HL-60 (cell line): ENCODE data around the gene COMMD10.

Experiments
- DNase-seq, 2 experiments: peaks; one replicate each; pipeline ENCODE4 v3.0.0-alpha.2; 2010 to 2020; ENCODE audit warnings: low read depth in 1 of 2, low spot score in 1 of 2
- H3K27ac ChIP-seq: fragments of 250-450 bp; sonication (Bioruptor Pico); replicated peaks from 2 replicates; pipeline ENCODE4 v1.5.1; 2020; ENCODE audit warnings: mild to moderate bottlenecking, moderate library complexity
- H3K27me3 ChIP-seq: fragments of 250-450 bp; sonication (Bioruptor Pico); 2 replicates; pipeline ENCODE4 v1.5.1; 2021; ENCODE audit warnings: mild to moderate bottlenecking, moderate library complexity; ENCODE audit not compliant: insufficient read depth, poor library complexity, severe bottlenecking
- H3K4me3 ChIP-seq: replicated peaks from 2 replicates; pipeline ENCODE4 v1.5.1; 2011; ENCODE audit warnings: mild to moderate bottlenecking, control low read depth, low read length; ENCODE audit not compliant: insufficient read depth
- GABPA ChIP-seq: IDR thresholded peaks from 2 replicates; pipeline ENCODE4 v1.6.1; 2012; ENCODE audit warnings: low read depth
- POLR2AphosphoS5 ChIP-seq: IDR thresholded peaks from 2 replicates; pipeline ENCODE4 v1.6.1; 2012; ENCODE audit warnings: low read depth
- SPI1 ChIP-seq: IDR thresholded peaks from 2 replicates; pipeline ENCODE4 v1.6.1; 2012; ENCODE audit warnings: low read depth, mild to moderate bottlenecking, borderline replicate concordance
- TF ChIP-seq, protein P1 (sequence below): IDR thresholded peaks from one replicate; pipeline ENCODE4 v1.5.1; 2011; ENCODE audit warnings: low read length, control low read depth, inconsistent platforms; ENCODE audit not compliant: insufficient read depth
- TF ChIP-seq, protein P2 (sequence below): IDR thresholded peaks from 2 replicates; pipeline ENCODE4 v1.6.1; 2012; ENCODE audit warnings: low read depth; ENCODE audit not compliant: insufficient replicate concordance

COMMD10 gene

DNA sequence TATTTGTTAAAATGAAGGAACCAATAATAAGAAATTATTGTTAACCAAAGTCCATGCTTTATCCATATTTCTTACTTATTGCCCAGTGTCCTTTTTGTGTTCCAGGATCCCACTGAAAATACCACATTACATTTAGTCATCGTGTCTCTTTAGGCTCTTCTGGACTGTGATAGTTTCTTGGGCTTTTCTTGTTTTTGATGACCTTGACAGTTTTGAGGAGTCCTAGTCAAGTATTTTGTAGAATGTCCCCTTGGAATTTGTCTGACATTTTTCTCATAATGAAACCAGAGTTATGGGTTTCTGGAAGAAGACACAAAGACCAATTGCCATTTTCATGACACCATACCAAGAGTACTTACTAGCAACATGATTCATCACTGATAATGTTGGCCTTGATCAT lies 13.6 kb upstream of the COMMD10 start:
- no peaks in the 10 kb centered on the region for H3K27me3 ChIP-seq
- no peak for DNase-seq
- H3K4me3 ChIP-seq = no peak overlapping the region
- TF ChIP-seq POLR2AphosphoS5 = no peak
- TF ChIP-seq GABPA = no peak
- TF ChIP-seq, protein P1, sequence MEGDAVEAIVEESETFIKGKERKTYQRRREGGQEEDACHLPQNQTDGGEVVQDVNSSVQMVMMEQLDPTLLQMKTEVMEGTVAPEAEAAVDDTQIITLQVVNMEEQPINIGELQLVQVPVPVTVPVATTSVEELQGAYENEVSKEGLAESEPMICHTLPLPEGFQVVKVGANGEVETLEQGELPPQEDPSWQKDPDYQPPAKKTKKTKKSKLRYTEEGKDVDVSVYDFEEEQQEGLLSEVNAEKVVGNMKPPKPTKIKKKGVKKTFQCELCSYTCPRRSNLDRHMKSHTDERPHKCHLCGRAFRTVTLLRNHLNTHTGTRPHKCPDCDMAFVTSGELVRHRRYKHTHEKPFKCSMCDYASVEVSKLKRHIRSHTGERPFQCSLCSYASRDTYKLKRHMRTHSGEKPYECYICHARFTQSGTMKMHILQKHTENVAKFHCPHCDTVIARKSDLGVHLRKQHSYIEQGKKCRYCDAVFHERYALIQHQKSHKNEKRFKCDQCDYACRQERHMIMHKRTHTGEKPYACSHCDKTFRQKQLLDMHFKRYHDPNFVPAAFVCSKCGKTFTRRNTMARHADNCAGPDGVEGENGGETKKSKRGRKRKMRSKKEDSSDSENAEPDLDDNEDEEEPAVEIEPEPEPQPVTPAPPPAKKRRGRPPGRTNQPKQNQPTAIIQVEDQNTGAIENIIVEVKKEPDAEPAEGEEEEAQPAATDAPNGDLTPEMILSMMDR = no peak
- no peak for TF ChIP-seq SPI1
- TF ChIP-seq, protein P2, sequence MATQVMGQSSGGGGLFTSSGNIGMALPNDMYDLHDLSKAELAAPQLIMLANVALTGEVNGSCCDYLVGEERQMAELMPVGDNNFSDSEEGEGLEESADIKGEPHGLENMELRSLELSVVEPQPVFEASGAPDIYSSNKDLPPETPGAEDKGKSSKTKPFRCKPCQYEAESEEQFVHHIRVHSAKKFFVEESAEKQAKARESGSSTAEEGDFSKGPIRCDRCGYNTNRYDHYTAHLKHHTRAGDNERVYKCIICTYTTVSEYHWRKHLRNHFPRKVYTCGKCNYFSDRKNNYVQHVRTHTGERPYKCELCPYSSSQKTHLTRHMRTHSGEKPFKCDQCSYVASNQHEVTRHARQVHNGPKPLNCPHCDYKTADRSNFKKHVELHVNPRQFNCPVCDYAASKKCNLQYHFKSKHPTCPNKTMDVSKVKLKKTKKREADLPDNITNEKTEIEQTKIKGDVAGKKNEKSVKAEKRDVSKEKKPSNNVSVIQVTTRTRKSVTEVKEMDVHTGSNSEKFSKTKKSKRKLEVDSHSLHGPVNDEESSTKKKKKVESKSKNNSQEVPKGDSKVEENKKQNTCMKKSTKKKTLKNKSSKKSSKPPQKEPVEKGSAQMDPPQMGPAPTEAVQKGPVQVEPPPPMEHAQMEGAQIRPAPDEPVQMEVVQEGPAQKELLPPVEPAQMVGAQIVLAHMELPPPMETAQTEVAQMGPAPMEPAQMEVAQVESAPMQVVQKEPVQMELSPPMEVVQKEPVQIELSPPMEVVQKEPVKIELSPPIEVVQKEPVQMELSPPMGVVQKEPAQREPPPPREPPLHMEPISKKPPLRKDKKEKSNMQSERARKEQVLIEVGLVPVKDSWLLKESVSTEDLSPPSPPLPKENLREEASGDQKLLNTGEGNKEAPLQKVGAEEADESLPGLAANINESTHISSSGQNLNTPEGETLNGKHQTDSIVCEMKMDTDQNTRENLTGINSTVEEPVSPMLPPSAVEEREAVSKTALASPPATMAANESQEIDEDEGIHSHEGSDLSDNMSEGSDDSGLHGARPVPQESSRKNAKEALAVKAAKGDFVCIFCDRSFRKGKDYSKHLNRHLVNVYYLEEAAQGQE = no peak
- H3K27ac ChIP-seq = no peak overlapping the region

DNA sequence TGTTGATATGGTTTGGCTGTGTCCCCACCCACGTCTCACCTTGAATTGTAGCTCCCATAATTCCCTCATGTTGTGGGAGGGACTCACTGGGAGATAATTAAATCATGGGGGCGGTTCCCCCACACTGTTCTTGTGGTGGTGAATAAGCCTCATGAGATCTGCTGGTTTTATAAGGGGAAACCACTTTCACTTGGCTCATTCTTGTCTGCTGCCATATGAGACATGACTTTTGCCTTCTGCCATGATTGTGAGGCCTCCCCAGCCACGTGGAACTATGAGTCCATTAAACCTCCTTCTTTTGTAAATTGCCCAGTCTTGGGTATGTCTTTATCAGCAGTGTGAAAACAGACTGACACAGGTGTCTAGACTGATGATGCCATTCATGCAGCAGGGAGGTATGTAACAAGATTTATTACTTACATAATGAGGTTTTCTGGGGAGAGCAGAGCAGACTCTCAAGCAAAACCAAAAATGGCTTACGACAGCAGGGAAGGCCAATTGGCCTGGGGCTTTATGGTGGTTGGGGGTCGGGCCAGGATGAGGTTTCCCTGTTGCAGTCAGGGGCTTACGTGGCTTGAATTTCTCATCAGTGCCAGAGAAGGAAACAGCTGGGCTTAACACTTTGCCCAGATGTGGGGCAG lies 9.5 kb upstream of the COMMD10 start:
- no peak overlapping the region for H3K27ac ChIP-seq
- TF ChIP-seq POLR2AphosphoS5 (no peak), SPI1 (no peak), GABPA (no peak)
- TF ChIP-seq, protein P2 = no peak
- TF ChIP-seq, protein P1 = no peak
- DNase-seq = no peak
- H3K27me3 ChIP-seq = no peaks in the 10 kb centered on the region
- H3K4me3 ChIP-seq = no peak overlapping the region

DNA sequence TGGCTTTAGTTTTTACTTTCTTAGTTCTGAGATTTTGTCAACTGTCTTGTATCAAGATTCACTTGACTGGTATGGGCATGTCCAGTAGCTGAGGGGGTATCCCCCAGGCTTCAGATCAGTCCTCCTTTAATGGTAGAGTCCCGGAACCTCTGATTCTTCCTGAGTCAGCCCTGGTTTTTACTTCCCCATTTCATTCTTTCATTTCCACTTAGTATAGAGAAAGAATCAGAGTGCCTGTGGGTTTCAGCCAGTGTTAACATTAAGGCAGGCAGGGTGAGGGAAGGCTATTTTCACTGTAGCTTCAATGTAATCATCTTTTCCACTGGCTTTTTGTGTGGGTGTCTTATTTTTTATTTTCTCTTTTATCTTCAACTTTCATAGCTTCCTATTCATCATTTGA lies 8.3 kb upstream of the COMMD10 start:
- Histone ChIP-seq H3K27me3 (no peaks in the 10 kb centered on the region), H3K4me3 (no peak overlapping the region), H3K27ac (no peak overlapping the region)
- peak in 1 of 2 experiments; percentile 17 for DNase-seq
- TF ChIP-seq, protein P2 = no peak
- TF ChIP-seq POLR2AphosphoS5 (no peak), SPI1 (no peak), GABPA (no peak)
- TF ChIP-seq, protein P1 = no peak
